HEK293 (cell line): Measurements from ENCODE around the gene TBC1D16.
A peak's percentile ranks its signal among the peaks of the same experiment; 100 is the strongest.

ENCODE experiments used
- CTCF ChIA-PET: fragments of 350-600 bp; formaldehyde crosslinking; extraction: SDS; loops from one replicate; lab custom pipeline; 2021; ENCODE audit warnings: antibody characterized with exemption; lab: Yijun Ruan, JAX
- POLR2A ChIA-PET: fragments of 300-600 bp; formaldehyde crosslinking; extraction: SDS; loops from one replicate; lab custom pipeline; 2020; ENCODE audit warnings: antibody characterized with exemption, inconsistent platforms; lab: Yijun Ruan, JAX
- H3K27ac ChIP-seq: fragments of 200-500 bp; sonication (Bioruptor generic); 2 replicates; pipeline ENCODE4 v1.5.1; 2014; ENCODE audit warnings: low read depth, low read length, control low read depth, inconsistent platforms; ENCODE audit errors: extremely low read depth
- H3K36me3 ChIP-seq, 2 experiments: fragments of 200-500 bp in 1 of 2; sonication (Bioruptor generic) in 1 of 2; 1 replicate in 1 of 2; 2 replicates in 1 of 2; pipeline ENCODE4 v1.5.1; 2014 to 2017; ENCODE audit warnings: inconsistent platforms in 2 of 2, low read length in 2 of 2; ENCODE audit not compliant: control insufficient read depth in 2 of 2, insufficient read depth in 1 of 2
- H3K4me1 ChIP-seq: fragments of 200-500 bp; sonication (Bioruptor generic); 2 replicates; pipeline ENCODE4 v1.5.1; 2014; ENCODE audit warnings: mild to moderate bottlenecking, low read length, inconsistent platforms; ENCODE audit not compliant: control insufficient read depth, insufficient read depth
- H3K4me3 ChIP-seq: 2 replicates; pipeline ENCODE4 v1.5.1; 2011; ENCODE audit warnings: low read depth, mild to moderate bottlenecking, control low read depth, low read length, moderate library complexity
- H3K9me3 ChIP-seq: fragments of 200-500 bp; sonication (Bioruptor generic); 2 replicates; pipeline ENCODE4 v1.5.1; 2014; ENCODE audit warnings: low read depth, low read length, inconsistent platforms; ENCODE audit not compliant: control insufficient read depth, insufficient read depth
- ATF2 ChIP-seq: fragments of 450-650 bp; formaldehyde crosslinking; IDR thresholded peaks from 2 replicates; pipeline ENCODE4 v1.5.1; 2016; ENCODE audit warnings: missing biosample characterization, missing genetic modification characterization, low read depth
- BCL11A ChIP-seq: fragments of 450-650 bp; formaldehyde crosslinking; IDR thresholded peaks from 2 replicates; pipeline ENCODE4 v1.5.1; 2016; ENCODE audit warnings: low read depth, missing biosample characterization, missing genetic modification characterization
- GLIS2 ChIP-seq: fragments of 450-650 bp; formaldehyde crosslinking; IDR thresholded peaks from 2 replicates; pipeline ENCODE4 v1.5.1; 2016; ENCODE audit warnings: missing biosample characterization, missing genetic modification characterization
- KLF1 ChIP-seq: fragments of 450-650 bp; formaldehyde crosslinking; IDR thresholded peaks from 2 replicates; pipeline ENCODE4 v1.5.1; 2016; ENCODE audit warnings: missing biosample characterization, missing genetic modification characterization
- KLF16 ChIP-seq: fragments of 450-650 bp; formaldehyde crosslinking; IDR thresholded peaks from 2 replicates; pipeline ENCODE4 v1.5.1; 2017; ENCODE audit warnings: missing biosample characterization, missing genetic modification characterization
- KLF8 ChIP-seq: fragments of 450-650 bp; formaldehyde crosslinking; IDR thresholded peaks from 2 replicates; pipeline ENCODE4 v1.5.1; 2016; ENCODE audit warnings: missing biosample characterization, missing genetic modification characterization
- MEIS1 ChIP-seq: sonication (generic); formaldehyde crosslinking; IDR thresholded peaks from 2 replicates; pipeline ENCODE4 v1.8.1; 2022; ENCODE audit warnings: missing genetic modification reagents, mild to moderate bottlenecking, borderline replicate concordance
- OVOL3 ChIP-seq: fragments of 450-650 bp; formaldehyde crosslinking; IDR thresholded peaks from 2 replicates; pipeline ENCODE4 v1.5.1; 2016; ENCODE audit warnings: missing biosample characterization, missing genetic modification characterization
- PRDM10 ChIP-seq: fragments of 450-650 bp; formaldehyde crosslinking; IDR thresholded peaks from 2 replicates; pipeline ENCODE4 v1.5.1; 2016; ENCODE audit warnings: missing biosample characterization, missing genetic modification characterization
- PRDM4 ChIP-seq: fragments of 450-650 bp; formaldehyde crosslinking; IDR thresholded peaks from 2 replicates; pipeline ENCODE4 v1.5.1; 2017; ENCODE audit warnings: missing biosample characterization, missing genetic modification characterization
- SALL2 ChIP-seq: fragments of 450-650 bp; formaldehyde crosslinking; IDR thresholded peaks from 2 replicates; pipeline ENCODE4 v1.5.0; 2017; ENCODE audit warnings: missing biosample characterization, mild to moderate bottlenecking, missing genetic modification characterization, borderline replicate concordance
- SP2 ChIP-seq: fragments of 450-650 bp; formaldehyde crosslinking; IDR thresholded peaks from 2 replicates; pipeline ENCODE4 v1.5.1; 2016; ENCODE audit warnings: missing biosample characterization, missing genetic modification characterization
- SP7 ChIP-seq: fragments of 450-650 bp; formaldehyde crosslinking; IDR thresholded peaks from 2 replicates; pipeline ENCODE4 v1.5.1; 2016; ENCODE audit warnings: missing biosample characterization, missing genetic modification characterization
- ZBTB8A ChIP-seq: fragments of 450-650 bp; formaldehyde crosslinking; IDR thresholded peaks from 2 replicates; pipeline ENCODE4 v1.5.1; 2016; ENCODE audit warnings: missing biosample characterization, missing genetic modification characterization
- ZIC2 ChIP-seq: fragments of 450-650 bp; formaldehyde crosslinking; IDR thresholded peaks from 2 replicates; pipeline ENCODE4 v1.5.1; 2016; ENCODE audit warnings: missing biosample characterization, missing genetic modification characterization
- ZNF239 ChIP-seq: fragments of 450-650 bp; formaldehyde crosslinking; IDR thresholded peaks from 2 replicates; pipeline ENCODE4 v1.5.1; 2016; ENCODE audit warnings: missing biosample characterization, missing genetic modification characterization
- ZNF266 ChIP-seq: fragments of 450-650 bp; formaldehyde crosslinking; IDR thresholded peaks from 2 replicates; pipeline ENCODE4 v1.5.1; 2016; ENCODE audit warnings: missing biosample characterization, missing genetic modification characterization, low read depth
- ZNF366 ChIP-seq: fragments of 450-650 bp; formaldehyde crosslinking; conservative IDR thresholded peaks from 2 replicates; pipeline ENCODE4 v1.5.1; 2016; ENCODE audit warnings: missing biosample characterization, missing genetic modification characterization
- ZNF423 ChIP-seq: fragments of 450-650 bp; formaldehyde crosslinking; IDR thresholded peaks from 2 replicates; pipeline ENCODE4 v1.5.1; 2016; ENCODE audit warnings: missing biosample characterization, missing genetic modification characterization
- ZNF514 ChIP-seq: fragments of 450-650 bp; formaldehyde crosslinking; IDR thresholded peaks from 2 replicates; pipeline ENCODE4 v1.5.1; 2016; ENCODE audit warnings: missing biosample characterization, missing genetic modification characterization
- ZNF561 ChIP-seq: fragments of 450-650 bp; IDR thresholded peaks from 2 replicates; pipeline ENCODE4 v1.5.1; 2018; ENCODE audit warnings: missing biosample characterization, missing genetic modification characterization, borderline replicate concordance
- ZNF571 ChIP-seq: fragments of 450-650 bp; formaldehyde crosslinking; IDR thresholded peaks from 2 replicates; pipeline ENCODE4 v1.5.0; 2017; ENCODE audit warnings: missing biosample characterization, missing genetic modification characterization
- ZNF707 ChIP-seq: fragments of 450-650 bp; formaldehyde crosslinking; IDR thresholded peaks from 2 replicates; pipeline ENCODE4 v1.5.1; 2016; ENCODE audit warnings: missing biosample characterization, missing genetic modification characterization
- ZNF837 ChIP-seq: fragments of 450-650 bp; formaldehyde crosslinking; IDR thresholded peaks from 2 replicates; pipeline ENCODE4 v1.5.1; 2016; ENCODE audit warnings: missing biosample characterization, missing genetic modification characterization

The TBC1D16 gene

GRCh38 chr17:79923974-79924638 is 111.6 kb downstream of the TBC1D16 start (continued):
- TF ChIP-seq PRDM4 (tag by site-specific recombination) = no peak
- TF ChIP-seq SALL2 = no peak

- peaks cover 2% of the 10 kb centered on the region; the same call in 1 of the 2 replicates for H3K4me1 ChIP-seq
- ChIA-PET CTCF (interaction anchor here (1.5 to 2.2 kb wide), 5 partner anchors 14 to 177 kb away, joined by 5 to 17 read pairs (median 8); no protein-coding TSS in a partner anchor), POLR2A (no interaction called here)
- H3K36me3 ChIP-seq = no peaks in the 10 kb centered on the region
- H3K9me3 ChIP-seq = no peaks in the 10 kb centered on the region
- no peak overlapping the region for H3K27ac ChIP-seq
- no peak overlapping the region for H3K4me3 ChIP-seq
- TF ChIP-seq ZIC2 (tag by site-specific recombination) (no peak), ZNF514 (tag by site-specific recombination) (no peak), OVOL3 (tag by site-specific recombination) (no peak), MEIS1 (CRISPR knock-in tag) (no peak), ZNF707 (tag by site-specific recombination) (no peak), ZNF837 (tag by site-specific recombination) (no peak), ZNF239 (tag by site-specific recombination) (no peak)
These were observed 112.9 kb downstream of the TBC1D16 start for GRCh38 chr17:79922798-79923197.

GRCh38 chr17:79922116-79922601 is 113.5 kb downstream of the TBC1D16 start:
- Histone ChIP-seq H3K27ac (no peak overlapping the region), H3K4me1 (peaks cover 2% of the 10 kb centered on the region; the same call in 1 of the 2 replicates), H3K36me3 (no peaks in the 10 kb centered on the region), H3K9me3 (no peaks in the 10 kb centered on the region), H3K4me3 (no peak overlapping the region)
- ChIA-PET CTCF (interaction anchor here (0.6 kb wide), 1 partner anchor 1039 kb away, joined by 3 read pairs; no protein-coding TSS in a partner anchor), POLR2A (no interaction called here)
- TF ChIP-seq KLF16 (0 out of 2 replicates have a peak, but pooled peaks have one; percentile 20), ZNF423 (tag by site-specific recombination) (peak; percentile 77), ZIC2 (tag by site-specific recombination) (peak; percentile 93), PRDM10 (no peak), ZNF266 (tag by site-specific recombination) (no peak), ZNF366 (tag by site-specific recombination) (no peak), ZBTB8A (peak; percentile 51), BCL11A (no peak), SP2 (tag by site-specific recombination) (no peak), KLF8 (tag by site-specific recombination) (peak; percentile 18; the same call in 1 of the 2 replicates), ATF2 (tag by site-specific recombination) (no peak), GLIS2 (tag by site-specific recombination) (peak; percentile 64), KLF1 (peak; percentile 70; the same call in 1 of the 2 replicates), SP7 (peak; percentile 65), ZNF561 (tag by site-specific recombination) (no peak), ZNF571 (tag by site-specific recombination) (no peak)
